ENCODE results near the gene TMUB1. TPM values are rescaled to one million over a fixed set of nuclear protein-coding genes. Genes with fewer than 3 reads are reported as not detected.

TMUB1 gene
- total and polyA plus RNA-seq, 12 donors = 18.5 to 88.2 (median 26.1) TPM

- no peaks in the 10 kb centered on the region for H3K9me3 ChIP-seq
- ATAC-seq (no peak), DNase-seq (no peak)
- intact Hi-C loops (cut with DNase I) = loop anchor here in 3 of 10 donors (10.0 kb wide), 3 partner anchors 63 to 223 kb away; partner anchors contain the start of genes CDK5 (in 1 of the 3) and SLC4A2 (in 1 of the 3)
- H3K4me3 ChIP-seq = no peak overlapping the region
- 92 to 93% methylated on average over 12 of the region's 12 CpGs for WGBS, 2 donors
- TF ChIP-seq CTCF (IDR thresholded peaks at IDR 0.05) = no peak
- peaks cover 0 to 56% (median 21%) of the 10 kb centered on the region in 9 donors for H3K36me3 ChIP-seq
- peaks cover 6 to 23% (median 13%) of the 10 kb centered on the region in 9 donors for H3K4me1 ChIP-seq
- no peaks in the 10 kb centered on the region for H3K27me3 ChIP-seq
- H3K27ac ChIP-seq = no peak overlapping the region
Observed at GRCh38 chr7:151117565-151117964, 34.3 kb upstream of the TMUB1 start.

GRCh38 chr7:151116603-151117440, 33.5 kb upstream of the TMUB1 start:
- Histone ChIP-seq H3K27ac (no peak overlapping the region), H3K36me3 (peaks cover 0 to 49% (median 21%) of the 10 kb centered on the region in 9 donors), H3K4me3 (no peak overlapping the region), H3K27me3 (no peaks in the 10 kb centered on the region), H3K4me1 (peaks cover 3 to 26% (median 13%) of the 10 kb centered on the region in 9 donors), H3K9me3 (no peaks in the 10 kb centered on the region)
- no peak for TF ChIP-seq CTCF (IDR thresholded peaks at IDR 0.05)
- ATAC-seq (no peak), DNase-seq (no peak)
- 95% methylated on average over 27 of the region's 27 CpGs for WGBS, 2 donors
- intact Hi-C loops (cut with DNase I) = loop anchor here in 3 of 10 donors (10.0 kb wide), 3 partner anchors 62 to 222 kb away; partner anchors contain the start of genes CDK5 (in 1 of the 3) and SLC4A2 (in 1 of the 3)

- H3K4me3 ChIP-seq = peak overlapping the region in 6 of 10 donors; percentile 18 to 35 (median 26)
- WGBS, 2 donors = 80 to 82% methylated on average over 14 of the region's 14 CpGs
- intact Hi-C loops (cut with DNase I) = loop anchor here in 3 of 10 donors (10.0 kb wide), 3 partner anchors 61 to 221 kb away; partner anchors contain the start of genes CDK5 (in 1 of the 3) and SLC4A2 (in 1 of the 3)
- no peaks in the 10 kb centered on the region for H3K9me3 ChIP-seq
- no peaks in the 10 kb centered on the region for H3K27me3 ChIP-seq
- H3K27ac ChIP-seq = peak overlapping the region in 2 of 10 donors; percentile 52 to 62
- peak in 3 of 8 donors; percentile 1 to 28 (median 9) for ATAC-seq
- H3K36me3 ChIP-seq = peaks cover 0 to 40% (median 19%) of the 10 kb centered on the region in 9 donors
- TF ChIP-seq CTCF (IDR thresholded peaks at IDR 0.05) = no peak
- DNase-seq = no peak
- peaks cover 3 to 32% (median 19%) of the 10 kb centered on the region in 9 donors for H3K4me1 ChIP-seq
Observed at GRCh38 chr7:151115836-151116418, 32.6 kb upstream of the TMUB1 start.
